ENCODE results near the gene TNIK. TPM values are rescaled to one million over a fixed set of nuclear protein-coding genes. Genes with fewer than 3 reads are reported as not detected.

The TNIK gene
- total and polyA plus RNA-seq, 2 donors from 2014 or later = 3.6 to 48.9 TPM

- peak in 1 of 5 donors; percentile 7 for DNase-seq
- Histone ChIP-seq H3K27me3 (ENCODE audit: control insufficient read depth, insufficient read depth, low read length) (no peaks in the 10 kb centered on the region), H3K9ac (ENCODE audit: low read length in 3 of 3) (no peak overlapping the region), H3K4me1 (ENCODE audit: control insufficient read depth in 2 of 3, insufficient read depth in 2 of 3, low read depth in 1 of 3, low read length in 3 of 3) (peaks cover 0 to 5% (median 0%) of the 10 kb centered on the region in 3 donors), H3K36me3 (ENCODE audit: control insufficient read depth in 2 of 3, insufficient read depth in 3 of 3, low read length in 3 of 3) (no peaks in the 10 kb centered on the region), H3K9me3 (ENCODE audit: control insufficient read depth in 2 of 3, insufficient read depth in 1 of 3, low read length in 3 of 3) (no peaks in the 10 kb centered on the region), H3K4me3 (ENCODE audit: low read length in 3 of 3) (no peak overlapping the region), H3K27ac (ENCODE audit: low read depth in 2 of 2, low read length in 2 of 2) (no peak overlapping the region)
- no peak for TF ChIP-seq CTCF (IDR thresholded peaks at IDR 0.05; ENCODE audit: borderline replicate concordance, extremely low read depth, insufficient read depth)
- no peak for FAIRE-seq
- intact Hi-C loops (cut with DNase I) = no loop called here
These were observed 278.1 kb downstream of the TNIK start for GRCh38 chr3:171181907-171182690.

GRCh38 chr3:171178714-171179113 is 281.5 kb downstream of the TNIK start:
- no peak overlapping the region for H3K9ac ChIP-seq (ENCODE audit: low read length in 3 of 3)
- no peak overlapping the region for H3K27ac ChIP-seq (ENCODE audit: low read depth in 2 of 2, low read length in 2 of 2)
- no peak for TF ChIP-seq CTCF (IDR thresholded peaks at IDR 0.05; ENCODE audit: borderline replicate concordance, extremely low read depth, insufficient read depth)
- intact Hi-C loops (cut with DNase I) = no loop called here
- no peak for DNase-seq
- no peaks in the 10 kb centered on the region for H3K36me3 ChIP-seq (ENCODE audit: control insufficient read depth in 2 of 3, insufficient read depth in 3 of 3, low read length in 3 of 3)
- no peak for FAIRE-seq
- H3K27me3 ChIP-seq (ENCODE audit: control insufficient read depth, insufficient read depth, low read length) = no peaks in the 10 kb centered on the region
- H3K4me3 ChIP-seq (ENCODE audit: low read length in 3 of 3) = no peak overlapping the region
- H3K4me1 ChIP-seq (ENCODE audit: control insufficient read depth in 2 of 3, insufficient read depth in 2 of 3, low read depth in 1 of 3, low read length in 3 of 3) = peaks cover 0 to 3% (median 0%) of the 10 kb centered on the region in 3 donors
- no peaks in the 10 kb centered on the region for H3K9me3 ChIP-seq (ENCODE audit: control insufficient read depth in 2 of 3, insufficient read depth in 1 of 3, low read length in 3 of 3)

GRCh38 chr3:171177553-171177952 is 282.7 kb downstream of the TNIK start:
- Histone ChIP-seq H3K36me3 (ENCODE audit: control insufficient read depth in 2 of 3, insufficient read depth in 3 of 3, low read length in 3 of 3) (no peaks in the 10 kb centered on the region), H3K4me3 (ENCODE audit: low read length in 3 of 3) (no peak overlapping the region), H3K4me1 (ENCODE audit: control insufficient read depth in 2 of 3, insufficient read depth in 2 of 3, low read depth in 1 of 3, low read length in 3 of 3) (peaks cover 0 to 4% (median 0%) of the 10 kb centered on the region in 3 donors), H3K9me3 (ENCODE audit: control insufficient read depth in 2 of 3, insufficient read depth in 1 of 3, low read length in 3 of 3) (no peaks in the 10 kb centered on the region), H3K9ac (ENCODE audit: low read length in 3 of 3) (no peak overlapping the region), H3K27me3 (ENCODE audit: control insufficient read depth, insufficient read depth, low read length) (no peaks in the 10 kb centered on the region), H3K27ac (ENCODE audit: low read depth in 2 of 2, low read length in 2 of 2) (no peak overlapping the region)
- no peak for TF ChIP-seq CTCF (IDR thresholded peaks at IDR 0.05; ENCODE audit: borderline replicate concordance, extremely low read depth, insufficient read depth)
- DNase-seq (no peak), FAIRE-seq (no peak)
- intact Hi-C loops (cut with DNase I) = no loop called here

Measured in kidney (tissue), 14 donors.